ENCODE data around the gene CYTH4. TPM values are rescaled to one million over a fixed set of nuclear protein-coding genes. Genes with fewer than 3 reads are reported as not detected.

Gene CYTH4
- polyA plus RNA-seq, 2 of the 4 experiments (the other 2 are of a cell fraction) = 0.05 to 0.10 TPM

DNA sequence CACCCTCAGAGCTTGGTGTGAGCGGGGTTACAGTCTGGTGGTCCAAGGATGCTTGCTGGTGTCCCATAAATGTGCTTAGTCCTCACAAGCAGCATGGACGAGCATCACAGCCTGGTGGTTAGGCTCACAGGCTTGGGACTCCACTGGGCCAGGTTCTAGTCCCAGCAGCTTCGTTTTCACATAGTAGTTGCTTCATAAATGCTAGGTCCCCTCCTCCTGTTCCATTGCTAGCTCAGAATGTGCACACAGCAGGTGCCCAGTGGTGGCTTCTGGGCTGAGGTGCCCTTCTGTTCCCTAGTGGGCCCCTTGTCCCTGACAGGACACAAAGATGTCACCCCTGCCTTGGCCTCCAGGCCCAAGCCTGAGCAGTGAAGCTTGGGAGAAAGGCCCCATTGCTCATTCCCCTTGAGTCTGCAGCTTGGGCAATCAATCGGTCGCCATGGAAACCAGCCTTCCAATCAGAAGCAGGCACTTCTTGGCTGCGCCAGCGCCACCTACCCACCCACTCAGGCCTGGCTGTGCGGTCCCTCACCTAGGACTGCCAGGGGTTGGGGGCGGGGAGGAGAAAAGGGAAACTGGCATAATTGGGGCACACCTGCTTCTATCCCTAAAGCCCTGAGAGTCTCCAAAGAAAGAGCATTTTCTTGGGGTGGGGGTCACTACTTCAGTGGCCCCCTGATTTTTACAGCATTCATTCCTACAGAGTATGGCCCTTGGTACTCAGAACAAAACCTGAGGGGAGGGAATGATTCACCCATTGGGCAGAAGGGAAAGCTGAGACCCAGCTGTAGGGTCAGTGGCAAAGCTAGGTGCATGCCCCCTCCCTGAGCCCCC is 48.1 kb downstream of the CYTH4 start:
- FAIRE-seq = no peak
- Histone ChIP-seq H3K4me3 (no peak overlapping the region), H3K27ac (peak overlapping the region; percentile 76 to 94), H3K4me1 (peaks cover 71% of the 10 kb centered on the region), H3K9me3 (peaks cover 3% of the 10 kb centered on the region; the same call in 1 of the 3 replicates), H3K4me2 (peak overlapping the region; percentile 60)
- peak; percentile 79 to 87 for DNase-seq (ENCODE audit: low read depth in 1 of 2, low spot score in 1 of 2)
- 52% methylated on average over 4 of the region's 9 CpGs for WGBS (ENCODE audit: missing lambda C conversion rate)
- POLR2A ChIA-PET = no interaction called here
- ATAC-seq = peak; percentile 62 to 77
- CTCF ChIA-PET = interaction anchor here (0.7 to 6.5 kb wide), 10 partner anchors 10 to 142 kb away, joined by 3 to 40 read pairs (median 5); no protein-coding TSS in a partner anchor
- TF ChIP-seq, protein P1, sequence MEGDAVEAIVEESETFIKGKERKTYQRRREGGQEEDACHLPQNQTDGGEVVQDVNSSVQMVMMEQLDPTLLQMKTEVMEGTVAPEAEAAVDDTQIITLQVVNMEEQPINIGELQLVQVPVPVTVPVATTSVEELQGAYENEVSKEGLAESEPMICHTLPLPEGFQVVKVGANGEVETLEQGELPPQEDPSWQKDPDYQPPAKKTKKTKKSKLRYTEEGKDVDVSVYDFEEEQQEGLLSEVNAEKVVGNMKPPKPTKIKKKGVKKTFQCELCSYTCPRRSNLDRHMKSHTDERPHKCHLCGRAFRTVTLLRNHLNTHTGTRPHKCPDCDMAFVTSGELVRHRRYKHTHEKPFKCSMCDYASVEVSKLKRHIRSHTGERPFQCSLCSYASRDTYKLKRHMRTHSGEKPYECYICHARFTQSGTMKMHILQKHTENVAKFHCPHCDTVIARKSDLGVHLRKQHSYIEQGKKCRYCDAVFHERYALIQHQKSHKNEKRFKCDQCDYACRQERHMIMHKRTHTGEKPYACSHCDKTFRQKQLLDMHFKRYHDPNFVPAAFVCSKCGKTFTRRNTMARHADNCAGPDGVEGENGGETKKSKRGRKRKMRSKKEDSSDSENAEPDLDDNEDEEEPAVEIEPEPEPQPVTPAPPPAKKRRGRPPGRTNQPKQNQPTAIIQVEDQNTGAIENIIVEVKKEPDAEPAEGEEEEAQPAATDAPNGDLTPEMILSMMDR (IDR thresholded peaks at IDR 0.05) = peak; percentile 24; the same call in 2 of the 3 replicates
- no peak for TF ChIP-seq CHD2 (IDR thresholded peaks at IDR 0.05; ENCODE audit: low read length, partially characterized antibody)

DNA sequence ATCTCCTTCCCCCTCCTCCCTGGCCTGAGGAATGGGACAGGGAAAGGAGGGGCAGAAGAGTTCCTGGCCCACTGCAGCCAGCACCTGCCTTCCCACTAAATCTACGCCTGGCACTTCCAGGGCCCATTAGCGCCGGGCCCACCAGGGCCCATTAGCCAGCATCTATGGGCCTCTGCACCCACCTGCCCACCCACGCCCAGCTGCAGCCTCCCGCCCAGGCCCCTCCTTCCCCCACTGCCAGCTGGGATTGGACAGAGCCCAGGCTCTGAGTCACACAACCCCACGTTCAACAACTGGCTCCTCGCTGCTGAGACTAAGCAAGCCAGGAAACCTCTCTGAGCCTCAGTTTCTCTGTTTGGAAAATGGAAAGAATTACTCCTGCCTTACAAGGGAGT is 48.7 kb downstream of the CYTH4 start:
- CTCF ChIA-PET = interaction anchor here (0.6 to 6.5 kb wide), 10 partner anchors 9 to 141 kb away, joined by 3 to 40 read pairs (median 5); no protein-coding TSS in a partner anchor
- POLR2A ChIA-PET = no interaction called here
- no peak for FAIRE-seq
- Histone ChIP-seq H3K27ac (peak overlapping the region; percentile 76 to 94), H3K4me1 (peaks cover 78% of the 10 kb centered on the region), H3K9me3 (peaks cover 3% of the 10 kb centered on the region; the same call in 1 of the 3 replicates), H3K4me3 (no peak overlapping the region), H3K4me2 (peak overlapping the region; percentile 60)
- DNase-seq (ENCODE audit: low read depth in 1 of 2, low spot score in 1 of 2) = no peak
- TF ChIP-seq, protein P2, sequence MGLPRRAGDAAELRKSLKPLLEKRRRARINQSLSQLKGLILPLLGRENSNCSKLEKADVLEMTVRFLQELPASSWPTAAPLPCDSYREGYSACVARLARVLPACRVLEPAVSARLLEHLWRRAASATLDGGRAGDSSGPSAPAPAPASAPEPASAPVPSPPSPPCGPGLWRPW (IDR thresholded peaks at IDR 0.05) = no peak
- TF ChIP-seq NPAS2 (CRISPR knock-in tag; IDR thresholded peaks at IDR 0.05; ENCODE audit: borderline replicate concordance) = no peak
- TF ChIP-seq, protein P3, sequence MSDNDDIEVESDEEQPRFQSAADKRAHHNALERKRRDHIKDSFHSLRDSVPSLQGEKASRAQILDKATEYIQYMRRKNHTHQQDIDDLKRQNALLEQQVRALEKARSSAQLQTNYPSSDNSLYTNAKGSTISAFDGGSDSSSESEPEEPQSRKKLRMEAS (IDR thresholded peaks at IDR 0.05) = peak; percentile 40
- WGBS (ENCODE audit: missing lambda C conversion rate) = 7% methylated on average over 5 of the region's 7 CpGs
- ATAC-seq = peak; percentile 51 to 58; a peak in 4 of 6 replicates

DNA sequence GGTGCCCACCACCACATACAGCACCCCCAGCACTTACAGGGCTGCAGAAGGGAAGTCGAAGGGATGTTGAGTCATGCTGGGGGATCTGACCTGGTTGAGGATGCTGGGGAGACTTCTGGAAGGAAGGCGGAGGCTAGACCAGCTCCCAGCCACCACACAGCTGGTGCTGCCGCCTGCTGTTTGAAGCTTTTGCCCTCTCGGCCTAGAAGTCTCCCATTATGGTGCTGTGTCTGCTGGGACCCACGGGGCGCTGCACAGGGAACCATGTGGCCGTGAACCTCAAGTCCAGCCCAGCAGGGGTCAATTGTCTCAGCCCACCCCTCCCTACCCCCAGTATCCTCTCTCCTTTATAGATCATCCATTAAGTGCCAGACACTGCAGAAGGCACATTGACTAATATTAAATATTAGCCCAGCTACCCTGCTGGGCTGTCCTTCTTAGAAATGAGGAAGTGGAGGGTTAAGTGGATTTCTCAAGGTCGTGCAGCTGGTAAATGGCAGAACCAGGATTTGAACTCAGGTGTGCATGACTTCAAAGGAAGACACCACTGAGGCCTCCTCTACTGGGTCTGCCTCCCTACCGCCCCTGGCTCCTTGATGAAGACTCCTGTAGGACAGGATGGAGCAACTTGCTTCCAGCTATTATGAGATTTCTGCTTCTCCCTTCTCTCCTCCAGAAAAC is 49.7 kb downstream of the CYTH4 start:
- FAIRE-seq (no peak), ATAC-seq (peak; percentile 48 to 62; a peak in 5 of 6 replicates), DNase-seq (ENCODE audit: low read depth in 1 of 2, low spot score in 1 of 2) (peak in 1 of 2 experiments; percentile 66)
- Histone ChIP-seq H3K4me2 (peak overlapping the region; percentile 60), H3K4me1 (peaks cover 83% of the 10 kb centered on the region), H3K4me3 (no peak overlapping the region), H3K9me3 (peaks cover 3% of the 10 kb centered on the region; the same call in 1 of the 3 replicates), H3K27ac (peak overlapping the region; percentile 76 to 94)
- ChIA-PET POLR2A (no interaction called here), CTCF (interaction anchor here (0.6 to 6.5 kb wide), 17 partner anchors 8 to 140 kb away, joined by 3 to 40 read pairs (median 4); no protein-coding TSS in a partner anchor)
- WGBS (ENCODE audit: missing lambda C conversion rate) = 32% methylated on average over 7 of the region's 9 CpGs
- no peak for TF ChIP-seq KDM1A (IDR thresholded peaks at IDR 0.05; ENCODE audit: low read depth)
- TF ChIP-seq, protein P4, sequence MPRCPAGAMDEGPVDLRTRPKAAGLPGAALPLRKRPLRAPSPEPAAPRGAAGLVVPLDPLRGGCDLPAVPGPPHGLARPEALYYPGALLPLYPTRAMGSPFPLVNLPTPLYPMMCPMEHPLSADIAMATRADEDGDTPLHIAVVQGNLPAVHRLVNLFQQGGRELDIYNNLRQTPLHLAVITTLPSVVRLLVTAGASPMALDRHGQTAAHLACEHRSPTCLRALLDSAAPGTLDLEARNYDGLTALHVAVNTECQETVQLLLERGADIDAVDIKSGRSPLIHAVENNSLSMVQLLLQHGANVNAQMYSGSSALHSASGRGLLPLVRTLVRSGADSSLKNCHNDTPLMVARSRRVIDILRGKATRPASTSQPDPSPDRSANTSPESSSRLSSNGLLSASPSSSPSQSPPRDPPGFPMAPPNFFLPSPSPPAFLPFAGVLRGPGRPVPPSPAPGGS (IDR thresholded peaks at IDR 0.05) = no peak
- no peak for TF ChIP-seq RCOR1 (IDR thresholded peaks at IDR 0.05; ENCODE audit: low read depth, low read length)
- no peak for TF ChIP-seq CHD2 (IDR thresholded peaks at IDR 0.05; ENCODE audit: low read length, partially characterized antibody)
- TF ChIP-seq GATA3 (IDR thresholded peaks at IDR 0.05; ENCODE audit: borderline replicate concordance) = no peak
- TF ChIP-seq BHLHE40 (IDR thresholded peaks at IDR 0.05; ENCODE audit: low read depth, low read length) = no peak
- no peak for TF ChIP-seq KDM5A (IDR thresholded peaks at IDR 0.05)
- no peak for TF ChIP-seq EHMT2 (IDR thresholded peaks at IDR 0.05; ENCODE audit: low read depth)
- TF ChIP-seq, protein P2 (IDR thresholded peaks at IDR 0.05) = no peak
- TF ChIP-seq ZFP36 (IDR thresholded peaks at IDR 0.05; ENCODE audit: borderline replicate concordance, partially characterized antibody) = no peak
- TF ChIP-seq, protein P3 (IDR thresholded peaks at IDR 0.05) = peak; percentile 53; the same call in 1 of the 2 replicates
- no peak for TF ChIP-seq FOSL2 (IDR thresholded peaks at IDR 0.05)
- no peak for TF ChIP-seq FOSL2 (CRISPR knock-in tag; IDR thresholded peaks at IDR 0.05)
- TF ChIP-seq POLR2AphosphoS2 (conservative IDR thresholded peaks at IDR 0.05; ENCODE audit: low read length) = no peak
- TF ChIP-seq HOXA7 (CRISPR knock-in tag; IDR thresholded peaks at IDR 0.05) = no peak
- TF ChIP-seq NR3C1 (IDR thresholded peaks at IDR 0.05) = no peak
- peak; percentile 38 to 42; a peak in 4 of 5 replicates for TF ChIP-seq RAD21 (conservative IDR thresholded peaks at IDR 0.05 in 1 of 2, IDR thresholded peaks at IDR 0.05 in 1 of 2)
- TF ChIP-seq, protein P5, sequence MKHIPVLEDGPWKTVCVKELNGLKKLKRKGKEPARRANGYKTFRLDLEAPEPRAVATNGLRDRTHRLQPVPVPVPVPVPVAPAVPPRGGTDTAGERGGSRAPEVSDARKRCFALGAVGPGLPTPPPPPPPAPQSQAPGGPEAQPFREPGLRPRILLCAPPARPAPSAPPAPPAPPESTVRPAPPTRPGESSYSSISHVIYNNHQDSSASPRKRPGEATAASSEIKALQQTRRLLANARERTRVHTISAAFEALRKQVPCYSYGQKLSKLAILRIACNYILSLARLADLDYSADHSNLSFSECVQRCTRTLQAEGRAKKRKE (CRISPR knock-in tag; IDR thresholded peaks at IDR 0.05; ENCODE audit: low read depth) = no peak
- no peak for TF ChIP-seq RARB (CRISPR knock-in tag; IDR thresholded peaks at IDR 0.05)
- TF ChIP-seq JUN (IDR thresholded peaks at IDR 0.05) = no peak
- TF ChIP-seq, protein P1 (IDR thresholded peaks at IDR 0.05) = peak; percentile 37; the same call in 2 of the 3 replicates
